ENCODE results near the gene BOD1L2. TPM values are rescaled to one million over a fixed set of nuclear protein-coding genes. Genes with fewer than 3 reads are reported as not detected.

Gene BOD1L2
- total RNA-seq, 1 donor = not detected

DNA sequence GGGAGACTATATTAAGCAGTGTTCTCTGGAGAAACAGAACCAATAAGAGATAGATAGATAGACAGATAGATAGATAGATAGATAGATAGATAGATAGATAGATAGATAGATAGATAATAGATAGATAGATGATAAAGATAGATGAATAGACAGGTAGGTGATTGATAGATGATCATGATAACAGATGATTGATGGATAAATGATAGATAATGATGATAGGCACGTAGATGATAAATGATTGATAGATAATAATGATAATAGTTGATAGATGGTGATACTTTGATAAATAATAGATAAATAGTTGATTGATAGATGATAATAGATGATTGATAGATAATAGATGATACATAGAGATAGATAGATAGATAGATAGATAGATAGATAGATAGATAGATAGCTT is 48.5 kb downstream of the BOD1L2 start:
- Histone ChIP-seq H3K36me3 (ENCODE audit: insufficient read depth, low read length) (no peaks in the 10 kb centered on the region), H3K4me3 (ENCODE audit: insufficient read depth, low read length) (no peak overlapping the region), H4K20me1 (ENCODE audit: insufficient read depth, low read length) (no peaks in the 10 kb centered on the region), H3K4me2 (ENCODE audit: insufficient read depth, low read length) (no peak overlapping the region), H3K4me1 (ENCODE audit: insufficient read depth, low read length) (no peaks in the 10 kb centered on the region), H2AFZ (ENCODE audit: low read length) (no peak overlapping the region), H3K27me3 (ENCODE audit: insufficient read depth, low read length) (no peaks in the 10 kb centered on the region), H3K27ac (ENCODE audit: low read depth, low read length) (no peak overlapping the region), H3K9me3 (ENCODE audit: low read depth, low read length) (no peaks in the 10 kb centered on the region), H3K79me2 (ENCODE audit: insufficient read depth, low read length) (no peaks in the 10 kb centered on the region)
- no peak for DNase-seq (ENCODE audit: insufficient read length, low spot score, missing footprints)
- TF ChIP-seq CTCF (IDR thresholded peaks at IDR 0.05; ENCODE audit: extremely low read depth, low read depth, low read length) = no peak

- Histone ChIP-seq H3K27me3 (ENCODE audit: insufficient read depth, low read length) (no peaks in the 10 kb centered on the region), H3K27ac (ENCODE audit: low read depth, low read length) (no peak overlapping the region), H3K4me2 (ENCODE audit: insufficient read depth, low read length) (no peak overlapping the region), H3K4me1 (ENCODE audit: insufficient read depth, low read length) (no peaks in the 10 kb centered on the region), H3K9me3 (ENCODE audit: low read depth, low read length) (no peaks in the 10 kb centered on the region), H4K20me1 (ENCODE audit: insufficient read depth, low read length) (no peaks in the 10 kb centered on the region), H3K4me3 (ENCODE audit: insufficient read depth, low read length) (no peak overlapping the region), H3K79me2 (ENCODE audit: insufficient read depth, low read length) (no peaks in the 10 kb centered on the region), H3K36me3 (ENCODE audit: insufficient read depth, low read length) (no peaks in the 10 kb centered on the region), H2AFZ (ENCODE audit: low read length) (no peak overlapping the region)
- no peak for DNase-seq (ENCODE audit: insufficient read length, low spot score, missing footprints)
- no peak for TF ChIP-seq CTCF (IDR thresholded peaks at IDR 0.05; ENCODE audit: extremely low read depth, low read depth, low read length)
Measured at GRCh38 chr18:57197261-57197660, 50.4 kb downstream of the BOD1L2 start.

GRCh38 chr18:57198073-57198472 is 51.2 kb downstream of the BOD1L2 start:
- Histone ChIP-seq H3K4me1 (ENCODE audit: insufficient read depth, low read length) (no peaks in the 10 kb centered on the region), H4K20me1 (ENCODE audit: insufficient read depth, low read length) (no peaks in the 10 kb centered on the region), H3K36me3 (ENCODE audit: insufficient read depth, low read length) (no peaks in the 10 kb centered on the region), H3K79me2 (ENCODE audit: insufficient read depth, low read length) (no peaks in the 10 kb centered on the region), H3K27ac (ENCODE audit: low read depth, low read length) (no peak overlapping the region), H3K4me2 (ENCODE audit: insufficient read depth, low read length) (no peak overlapping the region), H3K9me3 (ENCODE audit: low read depth, low read length) (no peaks in the 10 kb centered on the region), H2AFZ (ENCODE audit: low read length) (no peak overlapping the region), H3K4me3 (ENCODE audit: insufficient read depth, low read length) (no peak overlapping the region), H3K27me3 (ENCODE audit: insufficient read depth, low read length) (no peaks in the 10 kb centered on the region)
- TF ChIP-seq CTCF (IDR thresholded peaks at IDR 0.05; ENCODE audit: extremely low read depth, low read depth, low read length) = no peak
- no peak for DNase-seq (ENCODE audit: insufficient read length, low spot score, missing footprints)

Other genes starting within 250 kb of the BOD1L2 start
- gene ST8SIA3, start 205.5 kb downstream of the BOD1L2 start, total RNA-seq = not detected in 2 replicates